K562 (cell line): ENCODE data around the gene NEURL1B. TPM values are rescaled to one million over a fixed set of nuclear protein-coding genes. Genes with fewer than 3 reads are reported as not detected.

ENCODE experiments used
- ATAC-seq: fragments of 200-7000 bp; cut with Tn5 transposase; 3 replicates; pipeline ENCODE4 v1.9.1; 2020; ENCODE audit warnings: moderate library complexity
- BruUV-seq: library from RNA; stranded (reverse); fragments of 400-500 nt; replicated peaks from 2 replicates; lab custom pipeline; 2021; lab: Mats Ljungman, UMichigan
- CTCF ChIA-PET: fragments of 300-600 bp; formaldehyde crosslinking; extraction: SDS; loops from one replicate; lab custom pipeline; 2021; ENCODE audit warnings: low intra/inter-chr PET ratio; lab: Yijun Ruan, JAX
- POLR2A ChIA-PET: fragments of 300-600, 350-650 bp; sonication (Branson Sonifier 250); formaldehyde crosslinking; extraction: SDS; loops from one replicate; lab custom pipeline; 2021; ENCODE audit warnings: antibody characterized with exemption, inconsistent platforms; lab: Yijun Ruan, JAX
- DNase-seq, 4 experiments: peaks; one replicate each; pipeline versions ENCODE4 v3.0.0 to v3.0.0-alpha.2; 2011 to 2018; ENCODE audit warnings: low spot score in 3 of 4, mixed read lengths in 3 of 4; ENCODE audit errors: extremely low read depth in 1 of 4
- FAIRE-seq: peaks from 2 replicates; lab custom pipeline; 2011; peaks lifted over from hg19 to GRCh38; lab: Jason Lieb, UNC
- H2AFZ ChIP-seq: 2 replicates; pipeline ENCODE4 v1.6.0; 2011; ENCODE audit warnings: low read depth, low read length, control low read depth, inconsistent platforms
- H3K27ac ChIP-seq: fragments of 200-600 bp; 3 replicates; pipeline ENCODE4 v1.8.0; 2011; ENCODE audit warnings: low read depth, mild to moderate bottlenecking, control low read depth, inconsistent platforms, low read length, moderate library complexity, mixed read lengths; ENCODE audit errors: extremely low read depth
- H3K27me3 ChIP-seq, 2 experiments: fragments of 300-600 bp in 1 of 2; 2 replicates in 1 of 2; 3 replicates in 1 of 2; pipeline versions ENCODE4 v1.6.0 to v1.8.0; 2011; ENCODE audit warnings: inconsistent platforms in 2 of 2, low read length in 2 of 2, mild to moderate bottlenecking in 1 of 2, mixed read lengths in 1 of 2, moderate library complexity in 1 of 2; ENCODE audit not compliant: control insufficient read depth in 2 of 2, insufficient read depth in 2 of 2
- H3K36me3 ChIP-seq: fragments of 300-600 bp; 3 replicates; pipeline ENCODE4 v1.8.0; 2011; ENCODE audit warnings: mild to moderate bottlenecking, low read length, inconsistent platforms; ENCODE audit not compliant: control insufficient read depth, insufficient read depth
- H3K4me1 ChIP-seq, 2 experiments: fragments of 200-600 bp in 1 of 2; replicated peaks in 1 of 2; 2 replicates in 1 of 2; 3 replicates in 1 of 2; pipeline versions ENCODE4 v1.5.1 to v1.8.0; 2011; ENCODE audit warnings: inconsistent platforms in 2 of 2, low read length in 2 of 2, mild to moderate bottlenecking in 1 of 2, mixed read lengths in 1 of 2, moderate library complexity in 1 of 2; ENCODE audit not compliant: control insufficient read depth in 2 of 2, insufficient read depth in 2 of 2
- H3K4me2 ChIP-seq: 2 replicates; pipeline ENCODE4 v1.6.1; 2011; ENCODE audit warnings: low read length, control low read depth, inconsistent platforms, mixed read lengths; ENCODE audit not compliant: insufficient read depth
- H3K4me3 ChIP-seq: fragments of 200-600 bp; sonication (generic), shearing (Covaris generic); 2 replicates; pipeline ENCODE4 v1.5.1; 2016; ENCODE audit warnings: control low read depth, inconsistent platforms
- H3K79me2 ChIP-seq: fragments of 200-600 bp; 3 replicates; pipeline ENCODE4 v1.8.0; 2011; ENCODE audit warnings: low read length, inconsistent platforms; ENCODE audit not compliant: control insufficient read depth, insufficient read depth
- H3K9ac ChIP-seq, 2 experiments: 2 replicates each; pipeline versions ENCODE4 v1.6.0 to v1.6.1; 2011; ENCODE audit warnings: low read depth in 2 of 2, low read length in 2 of 2, control low read depth in 1 of 2, inconsistent platforms in 1 of 2, mild to moderate bottlenecking in 1 of 2, mixed read lengths in 1 of 2; ENCODE audit not compliant: insufficient read depth in 1 of 2
- H3K9me1 ChIP-seq: one replicate; pipeline ENCODE4 v1.6.0; 2011; ENCODE audit warnings: inconsistent platforms, mild to moderate bottlenecking, low read length, moderate library complexity; ENCODE audit not compliant: control insufficient read depth, insufficient read depth
- H3K9me3 ChIP-seq: replicated peaks from 2 replicates; pipeline ENCODE4 v1.5.1; 2011; ENCODE audit warnings: low read depth, low read length, inconsistent platforms; ENCODE audit not compliant: control insufficient read depth, insufficient read depth
- H4K20me1 ChIP-seq: replicated peaks from 2 replicates; pipeline ENCODE4 v1.6.1; 2011; ENCODE audit warnings: low read length, inconsistent platforms, mixed read lengths; ENCODE audit not compliant: control insufficient read depth, insufficient read depth
- BCL6 ChIP-seq: fragments of 250-450 bp; sonication (Bioruptor Pico); IDR thresholded peaks from 2 replicates; pipeline ENCODE4 v1.4.0; 2020
- MLLT1 ChIP-seq, 2 experiments: fragments of 450-650 bp; IDR thresholded peaks; 2 replicates each; pipeline ENCODE4 v1.6.1; 2016
- MXD1 ChIP-seq: fragments of 250-450 bp; sonication (Bioruptor Pico); IDR thresholded peaks from 2 replicates; pipeline ENCODE4 v1.8.0; 2021; ENCODE audit warnings: borderline replicate concordance, mild to moderate bottlenecking, moderate library complexity; ENCODE audit not compliant: poor library complexity, severe bottlenecking
- NCOA4 ChIP-seq: fragments of 450-650 bp; IDR thresholded peaks from 2 replicates; pipeline ENCODE4 v1.6.1; 2018; ENCODE audit warnings: mild to moderate bottlenecking; ENCODE audit not compliant: partially characterized antibody
- NFIC ChIP-seq: fragments of 450-650 bp; IDR thresholded peaks from 2 replicates; pipeline ENCODE4 v1.6.1; 2017; ENCODE audit warnings: mild to moderate bottlenecking, inconsistent platforms
- PML ChIP-seq: IDR thresholded peaks from 2 replicates; pipeline ENCODE4 v1.6.1; 2012; ENCODE audit warnings: low read length, inconsistent platforms
- POLR3G ChIP-seq: IDR thresholded peaks from 2 replicates; pipeline ENCODE4 v1.6.1; 2011; ENCODE audit not compliant: insufficient read length, insufficient replicate concordance; ENCODE audit errors: extremely low read depth
- RNF2 ChIP-seq: sonication (generic); IDR thresholded peaks from 2 replicates; pipeline ENCODE4 v1.6.1; 2016
- SIN3A ChIP-seq, 2 experiments: fragments of 150-350 bp in 1 of 2; IDR thresholded peaks; 2 replicates each; pipeline ENCODE4 v1.6.1; 2011 to 2016; ENCODE audit warnings: borderline replicate concordance in 2 of 2, low read depth in 2 of 2, low read length in 2 of 2, mild to moderate bottlenecking in 2 of 2, moderate library complexity in 2 of 2; ENCODE audit not compliant: control insufficient read depth in 1 of 2
- TBL1XR1 ChIP-seq, 2 experiments: IDR thresholded peaks; 2 replicates each; pipeline ENCODE4 v1.6.1; 2012; ENCODE audit warnings: improper control_type of control experiment in 2 of 2, low read length in 2 of 2, mild to moderate bottlenecking in 1 of 2
- ZFP36 ChIP-seq: fragments of 150-350 bp; IDR thresholded peaks from 2 replicates; pipeline ENCODE4 v1.6.1; 2018; ENCODE audit warnings: low read length, low read depth; ENCODE audit not compliant: partially characterized antibody
- ZNF140 ChIP-seq: fragments of 250-450 bp; sonication (Bioruptor Pico); IDR thresholded peaks from 2 replicates; pipeline ENCODE4 v1.8.0; 2021; ENCODE audit warnings: moderate library complexity, mild to moderate bottlenecking, inconsistent platforms
- ZNF384 ChIP-seq: IDR thresholded peaks from 2 replicates; pipeline ENCODE4 v1.6.1; 2012; ENCODE audit warnings: low read depth, low read length, improper control_type of control experiment
- WGBS: fragments of 100-300 bp; shearing (Covaris generic); methylation state at CpG from one replicate; pipeline ENCODE4 v1.1.6; 2016; ENCODE audit warnings: low coverage, mixed read lengths; ENCODE audit not compliant: insufficient coverage; ENCODE audit errors: missing lambda C conversion rate; 5-methylcytosine and 5-hydroxymethylcytosine counted together
- in situ Hi-C: fragments of 300-500 bp; cut with MboI; formaldehyde crosslinking; loops from 4 replicates; pipeline ENCODE4 v1.15.0; 2018; ENCODE audit warnings: inconsistent platforms, mixed read lengths
- intact Hi-C: fragments of 100-400 bp; cut with micrococcal nuclease; formaldehyde crosslinking; loops from 2 replicates; pipeline ENCODE4 v1.14.2; 2022
- polyA plus RNA-seq, 8 experiments: library from polyadenylated mRNA; depleted of rRNA in 4 of 8; stranded (reverse) in 5 of 8; unstranded in 3 of 8; fragments of >200 nt; fragmentation: Nextera tagmentation in 2 of 8; fragmentation: Illumina TruSeq in 1 of 8; extraction: Ambion mirVana in 2 of 8; extraction: Trizol in 1 of 8; gene quantifications; 2 replicates each; pipeline versions ENCODE4 v1.2.1 to v1.2.3, GENCODE V29; 2011 to 2014; ENCODE audit warnings: inconsistent platforms in 1 of 8, missing spikeins in 1 of 8
- total RNA-seq, 7 experiments: library from RNA; depleted of rRNA in 6 of 7; stranded (reverse); fragments of >200 nt in 6 of 7; fragmentation: Illumina TruSeq in 2 of 7; extraction: Trizol in 2 of 7; gene quantifications; 2 replicates each; pipeline versions ENCODE4 v1.2.1 to v1.2.3, GENCODE V29; 2011 to 2021; ENCODE audit warnings: low replicate concordance in 1 of 7

NEURL1B gene
- total and polyA plus RNA-seq, 9 of the 15 experiments (the other 6 are each of a cell fraction or from before 2014, with no cell fraction given), result 0.04 TPM; not detected in 8

GRCh38 chr5:172729588-172729987, 88.5 kb downstream of the NEURL1B start (continued):
- no peak for TF ChIP-seq MLLT1 (IDR thresholded peaks at IDR 0.05)
- TF ChIP-seq SIN3A (IDR thresholded peaks at IDR 0.05; ENCODE audit: borderline replicate concordance in 2 of 2, control insufficient read depth in 1 of 2, low read depth in 2 of 2, low read length in 2 of 2), result no peak
- TF ChIP-seq ZNF140 (CRISPR knock-in tag), result no peak
- TF ChIP-seq TBL1XR1 (IDR thresholded peaks at IDR 0.05; ENCODE audit: low read length in 2 of 2), result no peak
- TF ChIP-seq BCL6, result no peak
- TF ChIP-seq NCOA4, result no peak
- no peak for TF ChIP-seq POLR3G
- TF ChIP-seq PML, result no peak

- 62% methylated on average over 6 of the region's 6 CpGs for WGBS
- ATAC-seq (no peak), DNase-seq (no peak), FAIRE-seq (no peak)
- Histone ChIP-seq H3K27me3 (peaks cover 7 to 31% of the 10 kb centered on the region in 2 experiments; a peak in 4 of 5 replicates), H3K4me3 (no peak overlapping the region), H3K9ac (peak overlapping the region in 1 of 2 experiments; percentile 20; a peak in 1 of 4 replicates), H4K20me1 (0 out of 2 replicates have a peak, but pooled peaks cover 2% of the 10 kb centered on the region), H2AFZ (no peak overlapping the region), H3K9me3 (no peaks in the 10 kb centered on the region), H3K27ac (no peak overlapping the region), H3K79me2 (no peaks in the 10 kb centered on the region), H3K9me1 (no peaks in the 10 kb centered on the region), H3K36me3 (no peaks in the 10 kb centered on the region), H3K4me1 (peaks cover 0 to 12% of the 10 kb centered on the region in 2 experiments; a peak in 2 of 5 replicates), H3K4me2 (no peak overlapping the region)
- CTCF ChIA-PET, result no interaction called here
- POLR2A ChIA-PET, result no interaction called here
- peak; percentile 37 for TF ChIP-seq ZFP36
- no peak for TF ChIP-seq ZNF384
- no peak for TF ChIP-seq RNF2
- no peak for TF ChIP-seq MXD1 (CRISPR knock-in tag)
- TF ChIP-seq NFIC, result 0 out of 2 replicates have a peak, but pooled peaks have one; percentile 15
- BruUV-seq, result no TSS peak
- intact Hi-C loops (no loop called here), in situ Hi-C loops (no loop called here)
Measured at GRCh38 chr5:172730222-172730621, 89.2 kb downstream of the NEURL1B start.
